GM12892 (cell line): Measurements from ENCODE around the gene GADD45A.

Source experiments
- POLR2A ChIP-seq: IDR thresholded peaks from 2 replicates; pipeline ENCODE4 v1.6.1; 2011; ENCODE audit warnings: low read depth, low read length, control low read depth
- POLR2AphosphoS5 ChIP-seq: IDR thresholded peaks from 2 replicates; pipeline ENCODE4 v1.6.1; 2011; ENCODE audit warnings: low read depth, low read length, control low read depth
- TAF1 ChIP-seq: IDR thresholded peaks from 2 replicates; pipeline ENCODE4 v1.6.1; 2011; ENCODE audit warnings: low read depth, mild to moderate bottlenecking, control low read depth, low read length, borderline replicate concordance

- TF ChIP-seq POLR2A = no peak
- TF ChIP-seq TAF1 = no peak
- TF ChIP-seq POLR2AphosphoS5 = no peak
Measured at GRCh38 chr1:67700692-67701410, 15.8 kb downstream of the GADD45A start.
